ENCODE results near the gene SIDT2. TPM values are rescaled to one million over a fixed set of nuclear protein-coding genes. Genes with fewer than 3 reads are reported as not detected.
"Not testable (repeated sequence)": the region's sequence is repeated elsewhere in the genome, so short reads cannot be mapped to it uniquely, and the experiment has no call there.

Gene SIDT2
- total and polyA plus RNA-seq, 2 of the 4 experiments (the other 2 are of a cell fraction) = 7.3 to 30.3 TPM

DNA sequence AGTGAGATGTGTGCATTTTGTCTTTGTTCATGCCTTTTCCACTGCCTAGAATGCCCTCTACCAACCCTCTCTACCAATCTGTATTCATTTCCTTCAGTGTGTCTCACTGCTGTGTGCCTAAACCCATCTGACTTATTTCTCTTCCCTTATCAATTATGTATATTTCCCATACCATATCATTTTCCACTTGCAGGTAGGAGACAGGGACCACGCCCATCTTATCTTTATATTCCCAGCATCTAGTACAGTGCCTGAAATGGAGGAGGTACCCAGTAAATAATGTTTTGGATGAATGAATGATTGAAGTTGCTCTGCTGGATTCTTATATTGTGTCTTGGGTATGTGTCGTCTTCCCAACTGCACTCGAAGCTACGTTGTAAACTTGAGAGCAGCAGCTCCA, 43.6 kb upstream of the SIDT2 start:
- H3K23ac ChIP-seq (ENCODE audit: low read depth, low read length); H3K79me1 ChIP-seq (ENCODE audit: low read depth in 1 of 2, low read length in 2 of 2); intact Hi-C loops (cut with micrococcal nuclease); DNase-seq; BruUV-seq (replicated peaks); H3K27me3 ChIP-seq (ENCODE audit: control insufficient read depth, insufficient read depth, low read length); in situ Hi-C loops (cut with MboI; ENCODE audit: low sequenced_read_pairs); H3K4me3 ChIP-seq (ENCODE audit: insufficient read depth, low read depth, low read length); H2AFZ ChIP-seq (replicated peaks; ENCODE audit: low read length, poor library complexity); POLR2A ChIA-PET (ENCODE audit: unreplicated experiment); H2AK5ac ChIP-seq (ENCODE audit: low read depth, low read length); H3K36me3 ChIP-seq (ENCODE audit: control insufficient read depth, insufficient read depth, low read length); CTCF ChIA-PET; H3K9ac ChIP-seq (ENCODE audit: low read depth, low read length); dilution Hi-C loops (cut with HindIII; ENCODE audit: low sequenced_read_pairs, unreplicated experiment); H3K27ac ChIP-seq (ENCODE audit: insufficient read depth, low read length); H2BK5ac ChIP-seq (ENCODE audit: low read depth, low read length, poor library complexity, severe bottlenecking); H3K18ac ChIP-seq (ENCODE audit: low read depth, low read length); H3K4ac ChIP-seq (ENCODE audit: low read depth, low read length); H4K20me1 ChIP-seq (ENCODE audit: insufficient read depth, low read length); H3K9me3 ChIP-seq (ENCODE audit: control insufficient read depth, insufficient read depth, low read length); H3K4me1 ChIP-seq (ENCODE audit: control insufficient read depth, insufficient read depth, low read length); H2BK120ac ChIP-seq (ENCODE audit: low read depth, low read length); H4K8ac ChIP-seq (ENCODE audit: low read depth in 2 of 2, low read length in 2 of 2); H3K4me2 ChIP-seq (ENCODE audit: low read depth, low read length); H2BK15ac ChIP-seq (ENCODE audit: low read depth, low read length); H2BK20ac ChIP-seq (ENCODE audit: low read depth, low read length); H3K14ac ChIP-seq (replicated peaks; ENCODE audit: low read depth, low read length); H2AK9ac ChIP-seq (replicated peaks; ENCODE audit: low read depth, low read length, poor library complexity); H4K91ac ChIP-seq (ENCODE audit: insufficient read depth, low read depth, low read length); H3K9me1 ChIP-seq (ENCODE audit: insufficient read depth, low read length); H3K56ac ChIP-seq (ENCODE audit: extremely low read depth, insufficient read depth, low read length); ATAC-seq (ENCODE audit: low read depth); H4K5ac ChIP-seq (ENCODE audit: low read depth, low read length): not testable (repeated sequence)
- no CpG with 5 or more reads among the region's 4 CpGs for WGBS, 2 experiments (ENCODE audit: extremely low coverage in 2 of 2, insufficient read length in 1 of 2)

GRCh38 chr11:117137223-117138086, 41.1 kb upstream of the SIDT2 start:
- H3K4ac ChIP-seq (ENCODE audit: low read depth, low read length); H3K79me1 ChIP-seq (ENCODE audit: low read depth in 1 of 2, low read length in 2 of 2); H4K20me1 ChIP-seq (ENCODE audit: insufficient read depth, low read length); H3K36me3 ChIP-seq (ENCODE audit: control insufficient read depth, insufficient read depth, low read length); CTCF ChIA-PET; H4K8ac ChIP-seq (ENCODE audit: low read depth in 2 of 2, low read length in 2 of 2); in situ Hi-C loops (cut with MboI; ENCODE audit: low sequenced_read_pairs); DNase-seq; POLR2A ChIA-PET (ENCODE audit: unreplicated experiment); H2AK9ac ChIP-seq (replicated peaks; ENCODE audit: low read depth, low read length, poor library complexity); dilution Hi-C loops (cut with HindIII; ENCODE audit: low sequenced_read_pairs, unreplicated experiment); H3K18ac ChIP-seq (ENCODE audit: low read depth, low read length); H4K5ac ChIP-seq (ENCODE audit: low read depth, low read length); intact Hi-C loops (cut with micrococcal nuclease); H3K27me3 ChIP-seq (ENCODE audit: control insufficient read depth, insufficient read depth, low read length); H3K4me3 ChIP-seq (ENCODE audit: insufficient read depth, low read depth, low read length); H3K9ac ChIP-seq (ENCODE audit: low read depth, low read length); H3K27ac ChIP-seq (ENCODE audit: insufficient read depth, low read length); H2AK5ac ChIP-seq (ENCODE audit: low read depth, low read length); H2BK20ac ChIP-seq (ENCODE audit: low read depth, low read length); H3K14ac ChIP-seq (replicated peaks; ENCODE audit: low read depth, low read length); H4K91ac ChIP-seq (ENCODE audit: insufficient read depth, low read depth, low read length); H3K4me2 ChIP-seq (ENCODE audit: low read depth, low read length); H2BK5ac ChIP-seq (ENCODE audit: low read depth, low read length, poor library complexity, severe bottlenecking); H3K56ac ChIP-seq (ENCODE audit: extremely low read depth, insufficient read depth, low read length); H2BK120ac ChIP-seq (ENCODE audit: low read depth, low read length); H3K23ac ChIP-seq (ENCODE audit: low read depth, low read length); H2AFZ ChIP-seq (replicated peaks; ENCODE audit: low read length, poor library complexity); H3K4me1 ChIP-seq (ENCODE audit: control insufficient read depth, insufficient read depth, low read length); H2BK15ac ChIP-seq (ENCODE audit: low read depth, low read length); H3K9me3 ChIP-seq (ENCODE audit: control insufficient read depth, insufficient read depth, low read length); H3K9me1 ChIP-seq (ENCODE audit: insufficient read depth, low read length): not testable (repeated sequence)
- WGBS, 2 experiments (ENCODE audit: extremely low coverage in 2 of 2, insufficient read length in 1 of 2) = no CpG with 5 or more reads among the region's 15 CpGs
- TSS peak; percentile 86 for BruUV-seq (replicated peaks)
- ATAC-seq (ENCODE audit: low read depth) = peak; percentile 64
